ENCODE data around the gene KDM5B. TPM values are rescaled to one million over a fixed set of nuclear protein-coding genes. Genes with fewer than 3 reads are reported as not detected.

The KDM5B gene
- total and polyA plus RNA-seq, 9 of the 15 experiments (the other 6 are each of a cell fraction or from before 2014, with no cell fraction given): 15.4 to 90.6 (median 57.1) TPM

DNA sequence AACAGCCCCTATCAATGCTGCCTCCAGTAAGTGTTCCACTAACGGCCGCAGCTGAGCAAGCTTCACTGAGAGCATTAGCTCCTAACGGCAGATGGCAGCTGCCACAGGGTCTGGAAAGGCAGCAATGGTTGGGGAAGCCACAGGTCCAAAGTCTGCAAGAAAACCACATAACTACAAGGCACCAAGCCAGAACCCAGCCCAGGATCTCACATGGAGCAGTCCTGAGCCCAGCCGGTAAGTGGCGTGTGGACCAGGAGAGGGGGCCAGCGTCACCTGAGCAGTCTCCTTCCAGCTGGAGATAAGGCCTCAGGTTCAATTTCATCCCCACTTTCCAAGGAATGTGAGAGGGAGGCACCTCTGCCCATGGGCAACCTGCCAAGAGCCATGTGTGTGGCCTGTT, 111.2 kb downstream of the KDM5B start:
- in situ Hi-C loops (cut with MboI): no loop called here
- Histone ChIP-seq H3K27me3 (ENCODE audit: control insufficient read depth in 2 of 2, insufficient read depth in 2 of 2, low read length in 2 of 2) (peaks cover 8 to 36% of the 10 kb centered on the region in 2 experiments), H3K9me3 (replicated peaks; ENCODE audit: control insufficient read depth, insufficient read depth, low read depth, low read length) (no peaks in the 10 kb centered on the region), H3K4me1 (replicated peaks in 1 of 2; ENCODE audit: control insufficient read depth in 2 of 2, insufficient read depth in 2 of 2, low read length in 2 of 2) (no peaks in the 10 kb centered on the region), H3K27ac (ENCODE audit: extremely low read depth, low read depth, low read length) (no peak overlapping the region), H3K36me3 (ENCODE audit: control insufficient read depth, insufficient read depth, low read length) (no peaks in the 10 kb centered on the region), H2AFZ (ENCODE audit: low read depth, low read length) (no peak overlapping the region), H3K79me2 (ENCODE audit: control insufficient read depth, insufficient read depth, low read length) (no peaks in the 10 kb centered on the region), H4K20me1 (replicated peaks; ENCODE audit: control insufficient read depth, insufficient read depth, low read length) (peaks cover 8% of the 10 kb centered on the region), H3K9me1 (ENCODE audit: control insufficient read depth, insufficient read depth, low read length) (no peaks in the 10 kb centered on the region), H3K9ac (ENCODE audit: insufficient read depth in 1 of 2, low read depth in 2 of 2, low read length in 2 of 2) (no peak overlapping the region), H3K4me3 (no peak overlapping the region), H3K4me2 (ENCODE audit: insufficient read depth, low read length) (no peak overlapping the region)
- POLR2A ChIA-PET: interaction anchor here (1.2 kb wide), 1 partner anchor 9 kb away, joined by 3 read pairs; no protein-coding TSS in a partner anchor
- peak; percentile 75 for ATAC-seq
- TF ChIP-seq KAT8 (IDR thresholded peaks at IDR 0.05; ENCODE audit: low read depth) (no peak), NFIC (IDR thresholded peaks at IDR 0.05) (peak; percentile 19; the same call in 1 of the 2 replicates), JUN (IDR thresholded peaks at IDR 0.05; ENCODE audit: borderline replicate concordance, low read depth, low read length) (no peak), JUN (CRISPR knock-in tag; IDR thresholded peaks at IDR 0.05; ENCODE audit: borderline replicate concordance) (no peak), ZNF551 (CRISPR knock-in tag; IDR thresholded peaks at IDR 0.05) (no peak), FUS (optimal IDR thresholded peaks at IDR 0.05; ENCODE audit: low read depth, low read length) (no peak), ZBTB8A (IDR thresholded peaks at IDR 0.05; ENCODE audit: partially characterized antibody) (no peak), RAD21 (CRISPR knock-in tag; conservative IDR thresholded peaks at IDR 0.05 in 1 of 2, IDR thresholded peaks at IDR 0.05 in 1 of 2) (peak in 1 of 2 experiments; percentile 20; a peak in 1 of 4 replicates), ELK1 (CRISPR knock-in tag; IDR thresholded peaks at IDR 0.05) (no peak), HMGN3 (IDR thresholded peaks at IDR 0.05; ENCODE audit: borderline replicate concordance, extremely low read depth, insufficient read length, low read depth, low read length) (no peak), ZNF224 (CRISPR knock-in tag; IDR thresholded peaks at IDR 0.05) (no peak)
- TF ChIP-seq, protein P1, sequence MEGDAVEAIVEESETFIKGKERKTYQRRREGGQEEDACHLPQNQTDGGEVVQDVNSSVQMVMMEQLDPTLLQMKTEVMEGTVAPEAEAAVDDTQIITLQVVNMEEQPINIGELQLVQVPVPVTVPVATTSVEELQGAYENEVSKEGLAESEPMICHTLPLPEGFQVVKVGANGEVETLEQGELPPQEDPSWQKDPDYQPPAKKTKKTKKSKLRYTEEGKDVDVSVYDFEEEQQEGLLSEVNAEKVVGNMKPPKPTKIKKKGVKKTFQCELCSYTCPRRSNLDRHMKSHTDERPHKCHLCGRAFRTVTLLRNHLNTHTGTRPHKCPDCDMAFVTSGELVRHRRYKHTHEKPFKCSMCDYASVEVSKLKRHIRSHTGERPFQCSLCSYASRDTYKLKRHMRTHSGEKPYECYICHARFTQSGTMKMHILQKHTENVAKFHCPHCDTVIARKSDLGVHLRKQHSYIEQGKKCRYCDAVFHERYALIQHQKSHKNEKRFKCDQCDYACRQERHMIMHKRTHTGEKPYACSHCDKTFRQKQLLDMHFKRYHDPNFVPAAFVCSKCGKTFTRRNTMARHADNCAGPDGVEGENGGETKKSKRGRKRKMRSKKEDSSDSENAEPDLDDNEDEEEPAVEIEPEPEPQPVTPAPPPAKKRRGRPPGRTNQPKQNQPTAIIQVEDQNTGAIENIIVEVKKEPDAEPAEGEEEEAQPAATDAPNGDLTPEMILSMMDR (IDR thresholded peaks at IDR 0.05 in 2 of 3, conservative IDR thresholded peaks at IDR 0.05 in 1 of 3; ENCODE audit: insufficient read depth in 2 of 3, low read depth in 1 of 3, low read length in 3 of 3): peak; percentile 8 to 29 (median 12); a peak in 2 of 6 replicates
- intact Hi-C loops (cut with micrococcal nuclease): no loop called here
- 0% methylated on average over 6 of the region's 6 CpGs for WGBS (ENCODE audit: insufficient coverage, low coverage, missing lambda C conversion rate)
- DNase-seq (ENCODE audit: extremely low read depth in 1 of 4, low spot score in 3 of 4): peak in 1 of 4 experiments; percentile 13
- CTCF ChIA-PET (ENCODE audit: low intra/inter-chr PET ratio): no interaction called here
- no TSS peak for BruUV-seq (replicated peaks)
- FAIRE-seq: no peak

Measured in K562 (cell line).